Measurements from ENCODE around the gene CLECL1.
"Not testable (repeated sequence)": the region's sequence is repeated elsewhere in the genome, so short reads cannot be mapped to it uniquely, and the experiment has no call there.

The CLECL1 gene

GRCh38 chr12:9721394-9722092, 11.4 kb downstream of the CLECL1 start:
- DNase-seq: no peak

GRCh38 chr12:9719790-9720189, 13.1 kb downstream of the CLECL1 start:
- DNase-seq: no peak

GRCh38 chr12:9718968-9719367, 13.9 kb downstream of the CLECL1 start:
- DNase-seq: no peak

- DNase-seq: no peak
These were observed 15.6 kb downstream of the CLECL1 start for GRCh38 chr12:9717070-9717925.

GRCh38 chr12:9713032-9713558, 19.8 kb downstream of the CLECL1 start:
- DNase-seq: not testable (repeated sequence)

GRCh38 chr12:9711664-9712063, 21.2 kb downstream of the CLECL1 start:
- DNase-seq: no peak

GRCh38 chr12:9710584-9711375, 22.1 kb downstream of the CLECL1 start:
- DNase-seq: no peak

GRCh38 chr12:9708853-9709252, 24.0 kb downstream of the CLECL1 start:
- no peak for DNase-seq

- DNase-seq: peak in 24 of 56 donors; percentile 0 to 50 (median 6)
These were observed 24.8 kb downstream of the CLECL1 start for GRCh38 chr12:9707864-9708808.

GRCh38 chr12:9707356-9707755, 25.5 kb downstream of the CLECL1 start:
- DNase-seq: no peak

GRCh38 chr12:9706086-9706685, 26.7 kb downstream of the CLECL1 start:
- DNase-seq: no peak

- not testable (repeated sequence) for DNase-seq
These were observed 28.3 kb downstream of the CLECL1 start for GRCh38 chr12:9704561-9704960.

- DNase-seq: no peak
These were observed 30.6 kb downstream of the CLECL1 start for GRCh38 chr12:9702255-9702654.

- no peak for DNase-seq
These were observed 31.3 kb downstream of the CLECL1 start for GRCh38 chr12:9701380-9702154.

GRCh38 chr12:9700606-9700956, 32.3 kb downstream of the CLECL1 start:
- DNase-seq: no peak

GRCh38 chr12:9699898-9700605, 32.8 kb downstream of the CLECL1 start:
- no peak for DNase-seq

- no peak for DNase-seq
These were observed 33.5 kb downstream of the CLECL1 start for GRCh38 chr12:9699269-9699897.

GRCh38 chr12:9698681-9699080, 34.2 kb downstream of the CLECL1 start:
- DNase-seq: no peak

Data from nucleus accumbens (tissue), 56 donors.